DND-41 (cell line): ENCODE data around the gene PEX16.
"Not testable (repeated sequence)": the region's sequence is repeated elsewhere in the genome, so short reads cannot be mapped to it uniquely, and the experiment has no call there.

Experiments used
- EZH2 ChIP-seq: IDR thresholded peaks from 3 replicates; pipeline ENCODE4 v1.6.1; 2012; ENCODE audit warnings: borderline replicate concordance, low read depth, mild to moderate bottlenecking, moderate library complexity, low read length, inconsistent platforms; ENCODE audit not compliant: severe bottlenecking
- TF ChIP-seq, protein P1 (sequence below): IDR thresholded peaks from 2 replicates; pipeline ENCODE4 v1.5.1; 2012; ENCODE audit warnings: borderline replicate concordance, low read length, moderate library complexity, mild to moderate bottlenecking; ENCODE audit not compliant: poor library complexity, severe bottlenecking; ENCODE audit errors: extremely low read depth

DNA sequence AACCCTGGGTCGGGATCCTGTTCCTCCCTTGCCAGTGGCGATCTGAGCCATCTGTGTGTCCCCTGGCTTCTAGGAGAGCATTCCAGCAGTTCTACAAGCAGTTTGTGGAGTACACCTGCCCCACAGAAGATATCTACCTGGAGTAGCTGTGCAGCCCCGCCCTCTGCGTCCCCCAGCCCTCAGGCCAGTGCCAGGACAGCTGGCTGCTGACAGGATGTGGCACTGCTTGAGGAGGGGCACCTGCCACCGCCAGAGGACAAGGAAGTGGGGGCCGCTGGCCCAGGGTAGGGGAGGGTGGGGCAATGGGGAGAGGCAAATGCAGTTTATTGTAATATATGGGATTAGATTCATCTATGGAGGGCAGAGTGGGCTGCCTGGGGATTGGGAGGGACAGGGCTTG lies 12.1 kb downstream of the PEX16 start:
- TF ChIP-seq EZH2: not testable (repeated sequence)
- TF ChIP-seq, protein P1, sequence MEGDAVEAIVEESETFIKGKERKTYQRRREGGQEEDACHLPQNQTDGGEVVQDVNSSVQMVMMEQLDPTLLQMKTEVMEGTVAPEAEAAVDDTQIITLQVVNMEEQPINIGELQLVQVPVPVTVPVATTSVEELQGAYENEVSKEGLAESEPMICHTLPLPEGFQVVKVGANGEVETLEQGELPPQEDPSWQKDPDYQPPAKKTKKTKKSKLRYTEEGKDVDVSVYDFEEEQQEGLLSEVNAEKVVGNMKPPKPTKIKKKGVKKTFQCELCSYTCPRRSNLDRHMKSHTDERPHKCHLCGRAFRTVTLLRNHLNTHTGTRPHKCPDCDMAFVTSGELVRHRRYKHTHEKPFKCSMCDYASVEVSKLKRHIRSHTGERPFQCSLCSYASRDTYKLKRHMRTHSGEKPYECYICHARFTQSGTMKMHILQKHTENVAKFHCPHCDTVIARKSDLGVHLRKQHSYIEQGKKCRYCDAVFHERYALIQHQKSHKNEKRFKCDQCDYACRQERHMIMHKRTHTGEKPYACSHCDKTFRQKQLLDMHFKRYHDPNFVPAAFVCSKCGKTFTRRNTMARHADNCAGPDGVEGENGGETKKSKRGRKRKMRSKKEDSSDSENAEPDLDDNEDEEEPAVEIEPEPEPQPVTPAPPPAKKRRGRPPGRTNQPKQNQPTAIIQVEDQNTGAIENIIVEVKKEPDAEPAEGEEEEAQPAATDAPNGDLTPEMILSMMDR: not testable (repeated sequence)
